Fibroblast of villous mesenchyme (primary cell): Measurements from ENCODE around the gene OPRD1. TPM values are rescaled to one million over a fixed set of nuclear protein-coding genes. Genes with fewer than 3 reads are reported as not detected.
A peak's percentile ranks its signal among the peaks of the same experiment; 100 is the strongest.

Experiments used
- DNase-seq: peaks from one replicate; pipeline ENCODE4 v3.0.0-alpha.2; 2010; ENCODE audit warnings: low read depth
- H3K4me3 ChIP-seq: 2 replicates; pipeline ENCODE4 v1.5.1; 2011; ENCODE audit warnings: low read depth, mild to moderate bottlenecking, low read length
- CTCF ChIP-seq: IDR thresholded peaks from 2 replicates; pipeline ENCODE4 v1.5.1; 2012; ENCODE audit warnings: low read depth, mild to moderate bottlenecking, low read length; ENCODE audit not compliant: insufficient read depth
- total RNA-seq: library from RNA; depleted of rRNA; stranded (reverse); fragments of >200 nt; gene quantifications from 2 replicates; pipeline ENCODE4 v1.2.3, GENCODE V29; 2012

The OPRD1 gene
- total RNA-seq, 1 donor = under 0.01 TPM

- TF ChIP-seq CTCF = no peak
- DNase-seq = no peak
These were observed 18.8 kb downstream of the OPRD1 start for GRCh38 chr1:28830814-28831213.

GRCh38 chr1:28832966-28833365 is 21.0 kb downstream of the OPRD1 start:
- TF ChIP-seq CTCF = no peak
- DNase-seq = no peak
- H3K4me3 ChIP-seq = no peak overlapping the region

More at GRCh38 chr1:28830814-28831213, 18.8 kb downstream of the OPRD1 start:
- no peak overlapping the region for H3K4me3 ChIP-seq

- no peak for TF ChIP-seq CTCF
- DNase-seq = peak; percentile 11
- H3K4me3 ChIP-seq = no peak overlapping the region
These were observed 21.4 kb downstream of the OPRD1 start for GRCh38 chr1:28833381-28833780.

GRCh38 chr1:28835237-28835650 is 23.3 kb downstream of the OPRD1 start:
- no peak for DNase-seq
- TF ChIP-seq CTCF = no peak

GRCh38 chr1:28836421-28836956 is 24.5 kb downstream of the OPRD1 start:
- no peak for DNase-seq
- no peak for TF ChIP-seq CTCF
- no peak overlapping the region for H3K4me3 ChIP-seq

More at GRCh38 chr1:28835237-28835650, 23.3 kb downstream of the OPRD1 start:
- H3K4me3 ChIP-seq = no peak overlapping the region

- DNase-seq = no peak
- TF ChIP-seq CTCF = no peak
- no peak overlapping the region for H3K4me3 ChIP-seq
These were observed 29.1 kb downstream of the OPRD1 start for GRCh38 chr1:28840928-28841544.
